ENCODE data around the gene ARHGEF7.

DNA sequence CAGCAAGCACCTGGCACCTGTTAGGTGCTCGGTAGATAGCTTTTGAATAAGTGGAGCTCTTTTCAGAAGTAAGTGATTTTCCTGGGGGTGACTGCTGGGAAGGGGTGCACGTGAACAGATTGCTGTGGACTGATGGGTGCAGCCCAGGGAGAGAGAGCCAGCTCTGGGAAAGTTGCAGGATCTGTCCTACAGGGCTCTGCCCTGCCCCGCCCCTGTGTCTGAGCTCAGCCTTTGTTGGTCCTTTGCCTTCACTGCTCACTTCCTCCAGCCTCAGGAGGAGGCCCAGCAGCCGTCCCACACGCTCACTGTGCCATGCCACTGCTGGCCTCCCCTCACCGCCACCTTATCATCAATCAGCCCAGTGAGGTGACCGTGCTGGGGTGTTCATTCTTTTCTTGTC lies 171.6 kb downstream of the ARHGEF7 start:
- TF ChIP-seq, protein P1, sequence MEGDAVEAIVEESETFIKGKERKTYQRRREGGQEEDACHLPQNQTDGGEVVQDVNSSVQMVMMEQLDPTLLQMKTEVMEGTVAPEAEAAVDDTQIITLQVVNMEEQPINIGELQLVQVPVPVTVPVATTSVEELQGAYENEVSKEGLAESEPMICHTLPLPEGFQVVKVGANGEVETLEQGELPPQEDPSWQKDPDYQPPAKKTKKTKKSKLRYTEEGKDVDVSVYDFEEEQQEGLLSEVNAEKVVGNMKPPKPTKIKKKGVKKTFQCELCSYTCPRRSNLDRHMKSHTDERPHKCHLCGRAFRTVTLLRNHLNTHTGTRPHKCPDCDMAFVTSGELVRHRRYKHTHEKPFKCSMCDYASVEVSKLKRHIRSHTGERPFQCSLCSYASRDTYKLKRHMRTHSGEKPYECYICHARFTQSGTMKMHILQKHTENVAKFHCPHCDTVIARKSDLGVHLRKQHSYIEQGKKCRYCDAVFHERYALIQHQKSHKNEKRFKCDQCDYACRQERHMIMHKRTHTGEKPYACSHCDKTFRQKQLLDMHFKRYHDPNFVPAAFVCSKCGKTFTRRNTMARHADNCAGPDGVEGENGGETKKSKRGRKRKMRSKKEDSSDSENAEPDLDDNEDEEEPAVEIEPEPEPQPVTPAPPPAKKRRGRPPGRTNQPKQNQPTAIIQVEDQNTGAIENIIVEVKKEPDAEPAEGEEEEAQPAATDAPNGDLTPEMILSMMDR (IDR thresholded peaks at IDR 0.05), result no peak
- TF ChIP-seq POLR2A (IDR thresholded peaks at IDR 0.05), result no peak
